PC-3 (cell line): ENCODE data around the gene TAOK3.
"Not testable (repeated sequence)": the region's sequence is repeated elsewhere in the genome, so short reads cannot be mapped to it uniquely, and the experiment has no call there.

ENCODE experiments used
- CTCF ChIP-seq: fragments of 300-600 bp; sonication (generic); conservative IDR thresholded peaks from 2 replicates; pipeline ENCODE4 v1.5.1; 2017; ENCODE audit warnings: antibody characterized with exemption, low read depth, mild to moderate bottlenecking, low read length
- EZH2phosphoT487 ChIP-seq: fragments of 300-600 bp; sonication (generic); IDR thresholded peaks from 2 replicates; pipeline ENCODE4 v1.6.1; 2018; ENCODE audit warnings: mild to moderate bottlenecking, antibody characterized with exemption, low read length, borderline replicate concordance

- not testable (repeated sequence) for TF ChIP-seq CTCF, EZH2phosphoT487
Measured at GRCh38 chr12:118278288-118278687, 94.4 kb downstream of the TAOK3 start.
